Peyer's patch (tissue), 4 donors: Measurements from ENCODE around the gene IRF2. TPM values are rescaled to one million over a fixed set of nuclear protein-coding genes. Genes with fewer than 3 reads are reported as not detected.
A peak's percentile ranks its signal among the peaks of the same experiment; 100 is the strongest.

Source experiments
- DNase-seq, 3 donors: peaks; one replicate each; pipeline ENCODE4 v3.0.0-alpha.2; 2017 to 2019
- H3K27ac ChIP-seq, 4 donors: fragments of 200-600 bp; sonication (generic); one replicate each; pipeline ENCODE4 v1.5.1; 2016 to 2019
- H3K27me3 ChIP-seq, 2 donors: fragments of 200-600 bp; sonication (generic); one replicate each; pipeline ENCODE4 v1.5.1; 2019
- H3K36me3 ChIP-seq, 3 donors: fragments of 200-600 bp; sonication (generic); one replicate each; pipeline ENCODE4 v1.5.1; 2016 to 2019
- H3K4me1 ChIP-seq, 4 donors: fragments of 200-600 bp; sonication (generic); one replicate each; pipeline ENCODE4 v1.5.1; 2016 to 2019
- H3K4me3 ChIP-seq, 4 donors: fragments of 200-600 bp; sonication (generic); 1 replicate in 3 of 4; 2 replicates in 1 of 4; pipeline ENCODE4 v1.5.1; 2016 to 2019; ENCODE audit warnings: mild to moderate bottlenecking in 1 of 4
- H3K9me3 ChIP-seq, 4 donors: fragments of 200-600 bp; sonication (generic); one replicate each; pipeline ENCODE4 v1.5.1; 2016 to 2019; ENCODE audit warnings: mild to moderate bottlenecking in 1 of 4
- CTCF ChIP-seq, 6 experiments: fragments of 450-650 bp in 4 of 6; fragments of 200-600 bp in 2 of 6; sonication (generic) in 1 of 6; IDR thresholded peaks; one replicate each; pipeline ENCODE4 v1.5.1; 2017 to 2019; ENCODE audit warnings: antibody characterized with exemption in 6 of 6, mild to moderate bottlenecking in 3 of 6, moderate library complexity in 1 of 6
- POLR2A ChIP-seq, 2 donors: fragments of 450-650 bp; IDR thresholded peaks; one replicate each; pipeline ENCODE4 v1.5.1; 2017; ENCODE audit warnings: antibody characterized with exemption in 2 of 2, mild to moderate bottlenecking in 2 of 2, moderate library complexity in 2 of 2
- total RNA-seq, 4 donors: library from RNA; depleted of rRNA; stranded (reverse); fragments of >200 nt; gene quantifications; one replicate each; pipeline ENCODE4 v1.1.0, GENCODE V29; 2016

Gene IRF2
- total RNA-seq, 4 donors from 2014 or later = 28.0 to 42.8 (median 39.2) TPM

DNA sequence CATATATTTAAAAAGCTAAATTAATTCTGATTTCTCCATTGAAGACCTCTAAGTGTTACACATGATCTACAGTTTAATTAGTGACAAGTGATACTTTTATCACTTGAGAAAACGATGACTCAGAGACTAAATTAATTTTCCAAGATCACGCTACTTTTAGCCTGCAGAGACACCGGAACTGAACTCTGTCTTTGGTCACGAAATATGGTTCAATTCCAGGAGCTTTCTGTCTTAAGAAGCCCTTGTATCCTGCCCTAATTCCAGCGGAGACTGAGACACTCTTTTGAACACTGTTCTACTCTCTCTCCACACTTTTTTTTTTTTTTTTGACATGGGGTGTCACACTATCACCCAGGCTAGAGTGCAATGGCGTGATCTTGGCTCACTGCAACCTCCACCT is 63.6 kb downstream of the IRF2 start:
- H3K36me3 ChIP-seq = peaks cover 0 to 32% (median 0%) of the 10 kb centered on the region in 3 donors
- peak overlapping the region in 1 of 4 donors; percentile 58 for H3K27ac ChIP-seq
- H3K4me3 ChIP-seq = no peak overlapping the region

GRCh38 chr4:184409911-184410692 is 64.2 kb downstream of the IRF2 start:
- peak in 2 of 3 donors; percentile 61 to 65 for DNase-seq
- peaks cover 3 to 38% (median 8%) of the 10 kb centered on the region in 4 donors for H3K4me1 ChIP-seq
- H3K27ac ChIP-seq = peak overlapping the region in 3 of 4 donors; percentile 15 to 58 (median 27)
- peaks cover 0 to 39% (median 0%) of the 10 kb centered on the region in 3 donors for H3K36me3 ChIP-seq
- H3K4me3 ChIP-seq = no peak overlapping the region
- no peaks in the 10 kb centered on the region for H3K27me3 ChIP-seq
- no peaks in the 10 kb centered on the region for H3K9me3 ChIP-seq
- no peak for TF ChIP-seq POLR2A (IDR thresholded peaks at IDR 0.05)
- TF ChIP-seq CTCF (IDR thresholded peaks at IDR 0.05) = no peak

More for the DNA sequence above, 63.6 kb downstream of the IRF2 start:
- Histone ChIP-seq H3K9me3 (no peaks in the 10 kb centered on the region), H3K4me1 (peaks cover 3 to 38% (median 8%) of the 10 kb centered on the region in 4 donors), H3K27me3 (no peaks in the 10 kb centered on the region)
- DNase-seq = no peak
- TF ChIP-seq CTCF (IDR thresholded peaks at IDR 0.05) (no peak), POLR2A (IDR thresholded peaks at IDR 0.05) (no peak)

- Histone ChIP-seq H3K9me3 (no peaks in the 10 kb centered on the region), H3K27me3 (no peaks in the 10 kb centered on the region), H3K36me3 (peaks cover 0 to 45% (median 0%) of the 10 kb centered on the region in 3 donors), H3K4me3 (no peak overlapping the region), H3K27ac (peak overlapping the region; percentile 5 to 58 (median 34)), H3K4me1 (peaks cover 3 to 38% (median 8%) of the 10 kb centered on the region in 4 donors)
- TF ChIP-seq POLR2A (IDR thresholded peaks at IDR 0.05) (no peak), CTCF (IDR thresholded peaks at IDR 0.05) (no peak)
- no peak for DNase-seq
Observed at GRCh38 chr4:184409502-184409901, 64.8 kb downstream of the IRF2 start.

- Histone ChIP-seq H3K27me3 (no peaks in the 10 kb centered on the region), H3K27ac (peak overlapping the region in 1 of 4 donors; percentile 54), H3K36me3 (peaks cover 0 to 51% (median 0%) of the 10 kb centered on the region in 3 donors), H3K4me1 (peaks cover 3 to 30% (median 8%) of the 10 kb centered on the region in 4 donors), H3K9me3 (no peaks in the 10 kb centered on the region), H3K4me3 (no peak overlapping the region)
- TF ChIP-seq POLR2A (IDR thresholded peaks at IDR 0.05) = no peak
- no peak for TF ChIP-seq CTCF (IDR thresholded peaks at IDR 0.05)
- DNase-seq = no peak
Observed at GRCh38 chr4:184408684-184409081, 65.7 kb downstream of the IRF2 start.

DNA sequence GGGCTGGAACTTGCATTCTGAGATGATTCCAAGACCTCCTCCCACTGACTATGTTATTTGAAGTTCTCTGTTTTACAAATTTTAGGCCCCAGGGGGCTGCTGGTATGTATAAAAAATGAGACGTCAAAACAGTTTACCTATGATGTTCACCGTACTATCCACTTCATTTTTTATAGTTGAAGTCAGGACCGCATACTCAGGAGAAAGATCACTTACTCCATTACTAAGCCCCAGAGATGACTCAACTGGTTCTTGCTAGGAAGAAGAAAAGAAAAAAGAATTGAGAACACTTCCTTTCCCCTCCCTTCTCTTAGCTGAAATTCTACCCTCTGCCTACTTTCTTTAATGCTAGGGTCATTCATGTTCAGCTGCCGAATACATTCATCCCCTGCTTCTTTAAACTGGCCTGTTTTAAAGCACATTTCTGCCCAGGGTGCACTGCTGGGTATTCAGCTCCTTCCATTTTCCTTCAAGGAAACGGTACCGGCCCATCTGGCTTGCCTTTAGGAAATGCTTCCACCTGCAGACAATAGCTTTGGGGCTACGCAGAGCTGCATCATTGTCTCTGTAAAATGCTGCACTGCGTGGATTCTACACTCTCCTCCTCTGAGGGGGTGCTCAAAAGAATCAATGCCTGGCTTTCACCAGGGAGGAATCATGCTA is 66.2 kb downstream of the IRF2 start:
- no peak for DNase-seq
- Histone ChIP-seq H3K36me3 (peaks cover 0 to 52% (median 0%) of the 10 kb centered on the region in 3 donors), H3K27ac (peak overlapping the region in 1 of 4 donors; percentile 61), H3K4me3 (no peak overlapping the region), H3K9me3 (no peaks in the 10 kb centered on the region), H3K27me3 (no peaks in the 10 kb centered on the region), H3K4me1 (peaks cover 3 to 27% (median 8%) of the 10 kb centered on the region in 4 donors)
- TF ChIP-seq POLR2A (IDR thresholded peaks at IDR 0.05) (no peak), CTCF (IDR thresholded peaks at IDR 0.05) (no peak)
